ENCODE data around the gene FOXS1. TPM values are rescaled to one million over a fixed set of nuclear protein-coding genes. Genes with fewer than 3 reads are reported as not detected.

FOXS1 gene
- total RNA-seq, 1 experiment from 2014 or later, result not detected

GRCh38 chr20:31861385-31862156 lies 16.2 kb upstream of the FOXS1 start:
- peaks cover 47% of the 10 kb centered on the region for H3K27me3 ChIP-seq (replicated peaks; ENCODE audit: insufficient read depth, low read depth, low read length, poor library complexity)
- CTCF ChIA-PET, result no interaction called here
- no peaks in the 10 kb centered on the region for H3K9me3 ChIP-seq (ENCODE audit: low read depth, low read length, poor library complexity, severe bottlenecking)
- peak overlapping the region; percentile 52 for H3K4me3 ChIP-seq (ENCODE audit: low read depth, low read length, poor library complexity, severe bottlenecking)
- H3K4me1 ChIP-seq (ENCODE audit: insufficient read depth, low read length, poor library complexity, severe bottlenecking), result peaks cover 4% of the 10 kb centered on the region
- H3K36me3 ChIP-seq (ENCODE audit: insufficient read depth, low read length, poor library complexity, severe bottlenecking), result no peaks in the 10 kb centered on the region
- TF ChIP-seq EZH2 (IDR thresholded peaks at IDR 0.05; ENCODE audit: borderline replicate concordance, low read depth, low read length, poor library complexity, severe bottlenecking) (no peak), CTCF (conservative IDR thresholded peaks at IDR 0.05; ENCODE audit: low read depth, low read length) (no peak)
- BruUV-seq (replicated peaks), result no TSS peak
- POLR2A ChIA-PET (ENCODE audit: low non-redundant PET), result no interaction called here
- intact Hi-C loops (cut with micrococcal nuclease; ENCODE audit: unreplicated experiment), result no loop called here
- DNase-seq (ENCODE audit: low spot score), result peak; percentile 76
- H3K27ac ChIP-seq (ENCODE audit: low read depth, low read length, poor library complexity, severe bottlenecking), result no peak overlapping the region

GRCh38 chr20:31861135-31861384 lies 15.7 kb upstream of the FOXS1 start:
- Histone ChIP-seq H3K4me1 (ENCODE audit: insufficient read depth, low read length, poor library complexity, severe bottlenecking) (peaks cover 4% of the 10 kb centered on the region), H3K4me3 (ENCODE audit: low read depth, low read length, poor library complexity, severe bottlenecking) (peak overlapping the region; percentile 52), H3K27ac (ENCODE audit: low read depth, low read length, poor library complexity, severe bottlenecking) (no peak overlapping the region), H3K9me3 (ENCODE audit: low read depth, low read length, poor library complexity, severe bottlenecking) (no peaks in the 10 kb centered on the region), H3K36me3 (ENCODE audit: insufficient read depth, low read length, poor library complexity, severe bottlenecking) (no peaks in the 10 kb centered on the region), H3K27me3 (replicated peaks; ENCODE audit: insufficient read depth, low read depth, low read length, poor library complexity) (peaks cover 47% of the 10 kb centered on the region)
- BruUV-seq (replicated peaks), result no TSS peak
- TF ChIP-seq EZH2 (IDR thresholded peaks at IDR 0.05; ENCODE audit: borderline replicate concordance, low read depth, low read length, poor library complexity, severe bottlenecking) (peak; percentile 49), CTCF (conservative IDR thresholded peaks at IDR 0.05; ENCODE audit: low read depth, low read length) (no peak)
- CTCF ChIA-PET, result no interaction called here
- DNase-seq (ENCODE audit: low spot score), result no peak
- POLR2A ChIA-PET (ENCODE audit: low non-redundant PET), result no interaction called here
- intact Hi-C loops (cut with micrococcal nuclease; ENCODE audit: unreplicated experiment), result no loop called here

GRCh38 chr20:31860390-31861134 lies 15.2 kb upstream of the FOXS1 start:
- intact Hi-C loops (cut with micrococcal nuclease; ENCODE audit: unreplicated experiment), result no loop called here
- ChIA-PET POLR2A (ENCODE audit: low non-redundant PET) (no interaction called here), CTCF (no interaction called here)
- H3K4me1 ChIP-seq (ENCODE audit: insufficient read depth, low read length, poor library complexity, severe bottlenecking), result peaks cover 4% of the 10 kb centered on the region
- DNase-seq (ENCODE audit: low spot score), result no peak
- no peak overlapping the region for H3K27ac ChIP-seq (ENCODE audit: low read depth, low read length, poor library complexity, severe bottlenecking)
- TF ChIP-seq CTCF (conservative IDR thresholded peaks at IDR 0.05; ENCODE audit: low read depth, low read length), result no peak
- TF ChIP-seq EZH2 (IDR thresholded peaks at IDR 0.05; ENCODE audit: borderline replicate concordance, low read depth, low read length, poor library complexity, severe bottlenecking), result no peak
- BruUV-seq (replicated peaks), result no TSS peak
- H3K4me3 ChIP-seq (ENCODE audit: low read depth, low read length, poor library complexity, severe bottlenecking), result peak overlapping the region; percentile 52
- peaks cover 48% of the 10 kb centered on the region for H3K27me3 ChIP-seq (replicated peaks; ENCODE audit: insufficient read depth, low read depth, low read length, poor library complexity)
- H3K9me3 ChIP-seq (ENCODE audit: low read depth, low read length, poor library complexity, severe bottlenecking), result no peaks in the 10 kb centered on the region
- no peaks in the 10 kb centered on the region for H3K36me3 ChIP-seq (ENCODE audit: insufficient read depth, low read length, poor library complexity, severe bottlenecking)
